OCI-LY7 (cell line): ENCODE results near the gene LAMA4. TPM values are rescaled to one million over a fixed set of nuclear protein-coding genes. Genes with fewer than 3 reads are reported as not detected.
"Not testable (repeated sequence)": the region's sequence is repeated elsewhere in the genome, so short reads cannot be mapped to it uniquely, and the experiment has no call there.

Experiments
- BruUV-seq: library from RNA; stranded (reverse); fragments of 400-500 nt; replicated peaks from 2 replicates; lab custom pipeline; 2021; lab: Mats Ljungman, UMichigan
- CTCF ChIA-PET: fragments of 300-600 bp; sonication (Branson Sonifier 250); formaldehyde crosslinking; loops from one replicate; lab custom pipeline; 2022; ENCODE audit warnings: antibody characterized with exemption; ENCODE audit not compliant: unreplicated experiment; lab: Charles Lee
- POLR2A ChIA-PET: fragments of 300-600 bp; sonication (Branson Sonifier 250); formaldehyde crosslinking; loops from one replicate; lab custom pipeline; 2022; ENCODE audit warnings: antibody characterized with exemption; lab: Charles Lee
- DNase-seq: peaks from one replicate; pipeline ENCODE4 v3.0.0-alpha.2; 2015; ENCODE audit warnings: low spot score
- H2AFZ ChIP-seq: fragments of 200-600 bp; sonication (generic), shearing (Covaris generic); 2 replicates; pipeline ENCODE4 v1.6.1; 2014; ENCODE audit warnings: mild to moderate bottlenecking, antibody characterized with exemption, low read length, moderate library complexity
- H3K27ac ChIP-seq: fragments of 200-600 bp; sonication (generic); 2 replicates; pipeline ENCODE4 v1.5.1; 2014; ENCODE audit warnings: mixed run types, low read depth, mild to moderate bottlenecking, moderate library complexity, low read length, inconsistent platforms; ENCODE audit not compliant: poor library complexity, severe bottlenecking
- H3K36me3 ChIP-seq: fragments of 200-600 bp; sonication (generic); 2 replicates; pipeline ENCODE4 v1.6.1; 2014; ENCODE audit warnings: mild to moderate bottlenecking, antibody characterized with exemption, low read length, moderate library complexity, mixed read lengths; ENCODE audit not compliant: insufficient read depth
- H3K4me1 ChIP-seq: fragments of 200-600 bp; sonication (generic); 2 replicates; pipeline ENCODE4 v1.5.1; 2014; ENCODE audit warnings: mild to moderate bottlenecking, low read length; ENCODE audit not compliant: insufficient read depth, poor library complexity, severe bottlenecking
- H3K4me2 ChIP-seq: fragments of 200-600 bp; sonication (generic); 2 replicates; pipeline ENCODE4 v1.6.1; 2014; ENCODE audit warnings: mild to moderate bottlenecking, low read length
- H3K4me3 ChIP-seq: fragments of 200-600 bp; sonication (generic); 2 replicates; pipeline ENCODE4 v1.5.1; 2014; ENCODE audit warnings: mild to moderate bottlenecking, low read depth, low read length; ENCODE audit not compliant: poor library complexity, severe bottlenecking
- H3K79me2 ChIP-seq: fragments of 200-600 bp; sonication (generic); 2 replicates; pipeline ENCODE4 v1.6.1; 2016; ENCODE audit warnings: low read depth, mild to moderate bottlenecking, low read length, moderate library complexity, mixed read lengths; ENCODE audit not compliant: insufficient read depth
- H3K9me2 ChIP-seq: fragments of 200-600 bp; sonication (generic); 2 replicates; pipeline ENCODE4 v1.6.1; 2016; ENCODE audit warnings: mild to moderate bottlenecking, low read length, mixed read lengths; ENCODE audit not compliant: insufficient read depth
- H3K9me3 ChIP-seq: fragments of 200-600 bp; sonication (generic); 2 replicates; pipeline ENCODE4 v1.6.1; 2014; ENCODE audit warnings: mild to moderate bottlenecking, mixed run types, low read length, mixed read lengths
- H4K20me1 ChIP-seq: fragments of 200-600 bp; sonication (generic); 2 replicates; pipeline ENCODE4 v1.6.1; 2014; ENCODE audit warnings: mild to moderate bottlenecking, antibody characterized with exemption, low read length, moderate library complexity, mixed read lengths; ENCODE audit not compliant: insufficient read depth
- EZH2phosphoT487 ChIP-seq: fragments of 200-600 bp; sonication (generic); IDR thresholded peaks from 2 replicates; pipeline ENCODE4 v1.6.1; 2018; ENCODE audit warnings: low read depth, borderline replicate concordance, mild to moderate bottlenecking, mixed run types, antibody characterized with exemption, low read length, moderate library complexity, mixed read lengths
- intact Hi-C: fragments of 100-400 bp; cut with micrococcal nuclease; formaldehyde crosslinking; loops from one replicate; pipeline ENCODE4 v1.10.0; 2022; ENCODE audit not compliant: unreplicated experiment
- total RNA-seq, 2 experiments: library from RNA; depleted of rRNA in 1 of 2; stranded (reverse); fragments of >200 nt in 1 of 2; shearing (Covaris generic) in 1 of 2; gene quantifications; 2 replicates each; pipeline ENCODE4 v1.2.3, GENCODE V29; 2014 to 2022
- TF ChIP-seq, protein P1 (sequence below): fragments of 200-600 bp; sonication (generic); conservative IDR thresholded peaks from 2 replicates; pipeline ENCODE4 v1.5.1; 2014; ENCODE audit warnings: mild to moderate bottlenecking, antibody characterized with exemption, low read length, moderate library complexity, mixed read lengths

LAMA4 gene
- total RNA-seq, 2 experiments from 2014 or later: not detected

DNA sequence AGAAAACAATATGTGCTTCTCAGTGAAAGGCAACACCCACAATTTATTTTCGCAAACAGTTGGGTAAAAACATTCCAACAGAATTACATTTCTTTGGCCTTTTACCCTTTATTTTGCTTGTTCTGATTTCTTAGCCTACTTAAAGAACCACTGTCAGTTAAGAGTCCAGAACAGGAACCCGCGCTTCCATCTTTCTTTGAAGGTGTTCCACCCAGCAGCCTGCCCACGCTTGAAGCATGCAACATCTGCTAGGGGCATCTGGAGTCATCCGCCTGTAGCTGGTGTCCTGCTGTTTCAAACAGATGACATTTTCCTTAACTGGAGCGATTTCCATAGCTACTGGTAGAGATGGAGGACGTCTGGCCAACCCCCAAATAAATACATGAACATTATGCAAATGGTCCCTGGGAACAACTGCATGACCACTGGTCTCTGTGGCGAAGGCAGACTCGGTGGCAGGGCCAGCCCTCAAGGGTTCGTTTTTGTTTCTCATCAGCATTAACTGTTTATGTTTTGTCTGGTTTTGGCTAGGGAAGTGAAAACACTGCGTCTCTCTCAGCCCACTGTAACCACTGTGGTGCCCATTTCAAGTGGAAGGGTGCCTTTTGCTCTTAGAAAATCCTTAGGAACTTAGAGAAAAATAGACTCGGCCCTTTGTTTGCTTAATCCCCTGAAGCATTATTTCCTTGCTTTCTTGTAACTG, 51.6 kb downstream of the LAMA4 start:
- H3K4me2 ChIP-seq: no peak overlapping the region
- H4K20me1 ChIP-seq: no peaks in the 10 kb centered on the region
- no peaks in the 10 kb centered on the region for H3K9me2 ChIP-seq
- intact Hi-C loops: no loop called here
- ChIA-PET CTCF (no interaction called here), POLR2A (no interaction called here)
- H3K4me1 ChIP-seq: no peaks in the 10 kb centered on the region
- no peaks in the 10 kb centered on the region for H3K9me3 ChIP-seq
- TF ChIP-seq, protein P1, sequence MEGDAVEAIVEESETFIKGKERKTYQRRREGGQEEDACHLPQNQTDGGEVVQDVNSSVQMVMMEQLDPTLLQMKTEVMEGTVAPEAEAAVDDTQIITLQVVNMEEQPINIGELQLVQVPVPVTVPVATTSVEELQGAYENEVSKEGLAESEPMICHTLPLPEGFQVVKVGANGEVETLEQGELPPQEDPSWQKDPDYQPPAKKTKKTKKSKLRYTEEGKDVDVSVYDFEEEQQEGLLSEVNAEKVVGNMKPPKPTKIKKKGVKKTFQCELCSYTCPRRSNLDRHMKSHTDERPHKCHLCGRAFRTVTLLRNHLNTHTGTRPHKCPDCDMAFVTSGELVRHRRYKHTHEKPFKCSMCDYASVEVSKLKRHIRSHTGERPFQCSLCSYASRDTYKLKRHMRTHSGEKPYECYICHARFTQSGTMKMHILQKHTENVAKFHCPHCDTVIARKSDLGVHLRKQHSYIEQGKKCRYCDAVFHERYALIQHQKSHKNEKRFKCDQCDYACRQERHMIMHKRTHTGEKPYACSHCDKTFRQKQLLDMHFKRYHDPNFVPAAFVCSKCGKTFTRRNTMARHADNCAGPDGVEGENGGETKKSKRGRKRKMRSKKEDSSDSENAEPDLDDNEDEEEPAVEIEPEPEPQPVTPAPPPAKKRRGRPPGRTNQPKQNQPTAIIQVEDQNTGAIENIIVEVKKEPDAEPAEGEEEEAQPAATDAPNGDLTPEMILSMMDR: no peak
- TF ChIP-seq EZH2phosphoT487: no peak
- no peaks in the 10 kb centered on the region for H3K36me3 ChIP-seq
- no peaks in the 10 kb centered on the region for H3K79me2 ChIP-seq
- no TSS peak for BruUV-seq
- no peak for DNase-seq
- H3K4me3 ChIP-seq: no peak overlapping the region
- no peak overlapping the region for H2AFZ ChIP-seq
- no peak overlapping the region for H3K27ac ChIP-seq

GRCh38 chr6:112200185-112200914, 54.0 kb downstream of the LAMA4 start:
- BruUV-seq: not testable (repeated sequence)
- POLR2A ChIA-PET: interaction anchor here (0.6 kb wide), 1 partner anchor 11 kb away, joined by 3 read pairs; no protein-coding TSS in a partner anchor

GRCh38 chr6:112199001-112199403, 55.4 kb downstream of the LAMA4 start:
- Histone ChIP-seq H4K20me1 (no peaks in the 10 kb centered on the region), H3K9me3 (no peaks in the 10 kb centered on the region), H3K4me1 (no peaks in the 10 kb centered on the region), H3K9me2 (no peaks in the 10 kb centered on the region), H3K79me2 (no peaks in the 10 kb centered on the region), H3K27ac (no peak overlapping the region), H3K4me3 (no peak overlapping the region), H3K36me3 (no peaks in the 10 kb centered on the region), H2AFZ (no peak overlapping the region), H3K4me2 (no peak overlapping the region)
- no peak for TF ChIP-seq EZH2phosphoT487
- TF ChIP-seq, protein P1: no peak
- intact Hi-C loops: no loop called here
- no peak for DNase-seq
- CTCF ChIA-PET: no interaction called here
- POLR2A ChIA-PET: no interaction called here
- no TSS peak for BruUV-seq

More at GRCh38 chr6:112200185-112200914, 54.0 kb downstream of the LAMA4 start:
- CTCF ChIA-PET, H3K4me2 ChIP-seq, H4K20me1 ChIP-seq, H3K9me3 ChIP-seq, H3K27ac ChIP-seq, H3K79me2 ChIP-seq, H3K36me3 ChIP-seq, H3K9me2 ChIP-seq, H3K4me1 ChIP-seq, DNase-seq, intact Hi-C loops, H2AFZ ChIP-seq, H3K4me3 ChIP-seq: not testable (repeated sequence)
